Heart right ventricle (tissue), 16 donors: ENCODE results near the gene LIMCH1. TPM values are rescaled to one million over a fixed set of nuclear protein-coding genes. Genes with fewer than 3 reads are reported as not detected.
A peak's percentile ranks its signal among the peaks of the same experiment; 100 is the strongest.

Experiments used
- ATAC-seq, 8 donors: fragments of 200-7000 bp; cut with Tn5 transposase; one replicate each; pipeline ENCODE4 v1.9.1; 2020; ENCODE audit warnings: mild to moderate bottlenecking in 8 of 8, moderate library complexity in 8 of 8, moderate number of reproducible peaks in 1 of 8
- DNase-seq, 2 donors: peaks; one replicate each; pipeline ENCODE4 v3.0.0-alpha.2; 2020
- H3K27ac ChIP-seq, 10 donors: fragments of 200-600 bp; sonication (generic) in 2 of 10; one replicate each; pipeline versions ENCODE4 v1.5.0 to v1.8.0; 2020 to 2022; ENCODE audit warnings: mild to moderate bottlenecking in 3 of 10
- H3K27me3 ChIP-seq, 7 donors: fragments of 200-600 bp; one replicate each; pipeline ENCODE4 v1.8.0; 2021 to 2022; ENCODE audit warnings: mild to moderate bottlenecking in 2 of 7
- H3K36me3 ChIP-seq, 9 donors: fragments of 200-600 bp; sonication (generic) in 1 of 9; one replicate each; pipeline versions ENCODE4 v1.5.0 to v1.8.0; 2020 to 2022; ENCODE audit warnings: mild to moderate bottlenecking in 2 of 9
- H3K4me1 ChIP-seq, 9 donors: fragments of 200-600 bp; sonication (generic) in 1 of 9; one replicate each; pipeline versions ENCODE4 v1.5.0 to v1.8.0; 2020 to 2022; ENCODE audit warnings: mild to moderate bottlenecking in 4 of 9
- H3K4me3 ChIP-seq, 10 donors: fragments of 200-600 bp; sonication (generic) in 2 of 10; one replicate each; pipeline versions ENCODE4 v1.5.0 to v1.8.0; 2020 to 2022; ENCODE audit warnings: mild to moderate bottlenecking in 7 of 10, moderate library complexity in 2 of 10
- H3K9me3 ChIP-seq, 11 donors: fragments of 200-600 bp in 10 of 11; sonication (generic) in 2 of 11; one replicate each; pipeline versions ENCODE4 v1.5.0 to v1.8.0; 2013 to 2022; ENCODE audit warnings: mild to moderate bottlenecking in 2 of 11, control low read depth in 1 of 11, moderate library complexity in 1 of 11
- CTCF ChIP-seq, 9 donors: fragments of 200-600 bp; sonication (generic) in 2 of 9; IDR thresholded peaks; one replicate each; pipeline versions ENCODE4 v1.5.0 to v1.8.0; 2021 to 2022; ENCODE audit warnings: antibody characterized with exemption in 9 of 9, mild to moderate bottlenecking in 5 of 9, moderate library complexity in 1 of 9
- WGBS, 2 donors: extraction: QIAGEN DNeasy Blood & Tissue Kit; methylation state at CpG; one replicate each; pipeline ENCODE4 v1.1.7; 2013; ENCODE audit warnings: inconsistent platforms in 1 of 2; 5-methylcytosine and 5-hydroxymethylcytosine counted together
- intact Hi-C, 10 donors: fragments of 100-400 bp; cut with DNase I; formaldehyde crosslinking; loops; one replicate each; pipeline versions ENCODE4 v1.11.1 to v1.14.2; 2022
- polyA plus RNA-seq, 2 donors: library from polyadenylated mRNA; stranded (reverse); fragments of 200-250 nt; gene quantifications; one replicate each; pipeline ENCODE4 v1.2.3, GENCODE V29; 2013
- total RNA-seq, 10 donors: library from RNA; stranded (reverse); fragmentation: NEBNext Ultra II Directional in 3 of 10; extraction: Animal tissue kit (Norgen Biotek cat#: 25700) in 3 of 10; gene quantifications; one replicate each; pipeline versions ENCODE4 v1.2.1 to v1.2.4, GENCODE V29; 2021 to 2023
- donor health status: Arrhythmogenic right ventricular cardiomyopathy.
- donor health status: ischemic (EF 13 %, LVEDD 7.1; RV severe dilation, severe dysfunction).
- donor health status: healthy with polysubstance abuse.
- donor health status: DM: no; HTN: yes; CAD: no.
- donor health status: DM: no; HTN: no; CAD: no.
- donor health status: ischemic (EF 25% LVEDD 6.9; RV normal size, moderate dysfunction).
- donor health status: ischemic (EF 25% LVEDD 5.7; RV mildly dilated, moderate dysfunction).
- donor health status: healthy.
- donor health status: DM: yes; HTN: yes; CAD: no.
- donor health status: Ischemic cardiomyopathy.
- donor health status: ischemic (EF 35%, LVEDD 5.7; RV mildly dilated, moderate dysfunction).
- donor health status: nonischemic (EF 11% LVEDD 7.7; RV severe dilation, severe dysfunction).
- donor health status: DM: yes; HTN: yes; CAD: no.
- donor health status: PGD.
- donor health status: ischemic (EF 29% LVEDD 5.4; RV normal size, mild dysfunction).
- donor health status: nonischemic (EF 23%, LVEDD 6.1; RV moderate dilation, normal function).

Gene LIMCH1
- total and polyA plus RNA-seq, 12 donors = 28.4 to 410 (median 280) TPM

- no peak for TF ChIP-seq CTCF (IDR thresholded peaks at IDR 0.05)
- peaks cover 0 to 78% (median 9%) of the 10 kb centered on the region in 9 donors for H3K36me3 ChIP-seq
- no peaks in the 10 kb centered on the region for H3K9me3 ChIP-seq
- ATAC-seq (no peak), DNase-seq (no peak)
- H3K27ac ChIP-seq = peak overlapping the region in 9 of 10 donors; percentile 22 to 89 (median 69)
- WGBS, 2 donors = 87 to 93% methylated on average over 3 of the region's 3 CpGs
- H3K27me3 ChIP-seq = no peaks in the 10 kb centered on the region
- intact Hi-C loops = loop anchor here in 2 of 10 donors (5.0 kb wide), 2 partner anchors 219 to 229 kb away; no protein-coding TSS in a partner anchor
- H3K4me3 ChIP-seq = no peak overlapping the region
- H3K4me1 ChIP-seq = peaks cover 3 to 37% (median 24%) of the 10 kb centered on the region in 9 donors
Observed at GRCh38 chr4:41656106-41656505, 118.1 kb downstream of the LIMCH1 start.

GRCh38 chr4:41656572-41657520 lies 118.9 kb downstream of the LIMCH1 start:
- H3K36me3 ChIP-seq = peaks cover 0 to 74% (median 6%) of the 10 kb centered on the region in 9 donors
- 31 to 41% methylated on average over 15 of the region's 15 CpGs for WGBS, 2 donors
- peaks cover 3 to 36% (median 24%) of the 10 kb centered on the region in 9 donors for H3K4me1 ChIP-seq
- DNase-seq (peak in 1 of 2 donors; percentile 69), ATAC-seq (peak; percentile 75 to 94 (median 90))
- no peaks in the 10 kb centered on the region for H3K27me3 ChIP-seq
- no peak for TF ChIP-seq CTCF (IDR thresholded peaks at IDR 0.05)
- H3K27ac ChIP-seq = peak overlapping the region; percentile 47 to 89 (median 68)
- intact Hi-C loops = loop anchor here in 2 of 10 donors (5.0 kb wide), 2 partner anchors 220 to 230 kb away; no protein-coding TSS in a partner anchor
- H3K4me3 ChIP-seq = no peak overlapping the region
- no peaks in the 10 kb centered on the region for H3K9me3 ChIP-seq

GRCh38 chr4:41657561-41657960 lies 119.6 kb downstream of the LIMCH1 start:
- no peak overlapping the region for H3K4me3 ChIP-seq
- no peak for TF ChIP-seq CTCF (IDR thresholded peaks at IDR 0.05)
- peaks cover 0 to 74% (median under 1%) of the 10 kb centered on the region in 9 donors for H3K36me3 ChIP-seq
- DNase-seq = no peak
- H3K27me3 ChIP-seq = no peaks in the 10 kb centered on the region
- H3K4me1 ChIP-seq = peaks cover 3 to 36% (median 24%) of the 10 kb centered on the region in 9 donors
- peak overlapping the region in 7 of 10 donors; percentile 66 to 89 (median 71) for H3K27ac ChIP-seq
- no peaks in the 10 kb centered on the region for H3K9me3 ChIP-seq
- ATAC-seq = no peak
- WGBS, 2 donors = 89 to 92% methylated on average over 4 of the region's 4 CpGs
- intact Hi-C loops = loop anchor here in 2 of 10 donors (5.0 kb wide), 2 partner anchors 220 to 230 kb away; no protein-coding TSS in a partner anchor

GRCh38 chr4:41658163-41658562 lies 120.2 kb downstream of the LIMCH1 start:
- WGBS, 2 donors = 39 to 54% methylated on average over 4 of the region's 4 CpGs
- H3K4me1 ChIP-seq = peaks cover 3 to 36% (median 24%) of the 10 kb centered on the region in 9 donors
- no peaks in the 10 kb centered on the region for H3K27me3 ChIP-seq
- H3K9me3 ChIP-seq = no peaks in the 10 kb centered on the region
- peak overlapping the region in 4 of 10 donors; percentile 71 to 89 (median 82) for H3K27ac ChIP-seq
- DNase-seq = no peak
- no peak overlapping the region for H3K4me3 ChIP-seq
- intact Hi-C loops = loop anchor here in 2 of 10 donors (5.0 kb wide), 2 partner anchors 221 to 231 kb away; no protein-coding TSS in a partner anchor
- TF ChIP-seq CTCF (IDR thresholded peaks at IDR 0.05) = no peak
- no peak for ATAC-seq
- H3K36me3 ChIP-seq = peaks cover 0 to 74% (median 3%) of the 10 kb centered on the region in 9 donors
